GM12892 (cell line): Measurements from ENCODE around the gene DTWD1.

Source experiments
- POLR2A ChIP-seq: IDR thresholded peaks from 2 replicates; pipeline ENCODE4 v1.6.1; 2011; ENCODE audit warnings: low read depth, low read length, control low read depth
- POLR2AphosphoS5 ChIP-seq: IDR thresholded peaks from 2 replicates; pipeline ENCODE4 v1.6.1; 2011; ENCODE audit warnings: low read depth, low read length, control low read depth
- TAF1 ChIP-seq: IDR thresholded peaks from 2 replicates; pipeline ENCODE4 v1.6.1; 2011; ENCODE audit warnings: low read depth, mild to moderate bottlenecking, control low read depth, low read length, borderline replicate concordance

- no peak for TF ChIP-seq POLR2A
- TF ChIP-seq POLR2AphosphoS5 = no peak
- TF ChIP-seq TAF1 = no peak
Observed at GRCh38 chr15:49589030-49589429, 31.8 kb upstream of the DTWD1 start.
